Activated CD8-positive, alpha-beta memory T cell treated with anti-CD3 and anti-CD28 coated beads, Interleukin-2, amount 50 U/mL, for 4 hours (primary cell): Measurements from ENCODE around the gene ARHGEF17.

Source experiments
- DNase-seq: peaks from one replicate; pipeline ENCODE4 v3.0.0-alpha.2; 2020

ARHGEF17 gene

GRCh38 chr11:73396251-73396930 lies 88.3 kb downstream of the ARHGEF17 start:
- no peak for DNase-seq

GRCh38 chr11:73396985-73397384 lies 88.9 kb downstream of the ARHGEF17 start:
- no peak for DNase-seq

- no peak for DNase-seq
Observed at GRCh38 chr11:73397468-73398131, 89.5 kb downstream of the ARHGEF17 start.

GRCh38 chr11:73398132-73398526 lies 90.1 kb downstream of the ARHGEF17 start:
- DNase-seq: no peak

- no peak for DNase-seq
Observed at GRCh38 chr11:73398721-73399120, 90.6 kb downstream of the ARHGEF17 start.

GRCh38 chr11:73399159-73399590 lies 91.1 kb downstream of the ARHGEF17 start:
- DNase-seq: no peak

GRCh38 chr11:73399636-73400035 lies 91.6 kb downstream of the ARHGEF17 start:
- no peak for DNase-seq

GRCh38 chr11:73400293-73400692 lies 92.2 kb downstream of the ARHGEF17 start:
- DNase-seq: no peak

GRCh38 chr11:73401217-73401923 lies 93.3 kb downstream of the ARHGEF17 start:
- no peak for DNase-seq

- no peak for DNase-seq
Observed at GRCh38 chr11:73401924-73402833, 94.1 kb downstream of the ARHGEF17 start.

- DNase-seq: no peak
Observed at GRCh38 chr11:73402834-73403185, 94.7 kb downstream of the ARHGEF17 start.

- no peak for DNase-seq
Observed at GRCh38 chr11:73403541-73403940, 95.5 kb downstream of the ARHGEF17 start.

GRCh38 chr11:73404048-73404447 lies 96.0 kb downstream of the ARHGEF17 start:
- no peak for DNase-seq

- no peak for DNase-seq
Observed at GRCh38 chr11:73404506-73405145, 96.5 kb downstream of the ARHGEF17 start.

GRCh38 chr11:73405146-73405510 lies 97.1 kb downstream of the ARHGEF17 start:
- DNase-seq: no peak

GRCh38 chr11:73406131-73406530 lies 98.1 kb downstream of the ARHGEF17 start:
- no peak for DNase-seq

- DNase-seq: no peak
Observed at GRCh38 chr11:73406619-73407018, 98.5 kb downstream of the ARHGEF17 start.

- DNase-seq: no peak
Observed at GRCh38 chr11:73409431-73409830, 101.4 kb downstream of the ARHGEF17 start.

- DNase-seq: no peak
Observed at GRCh38 chr11:73410627-73411026, 102.6 kb downstream of the ARHGEF17 start.

- DNase-seq: no peak
Observed at GRCh38 chr11:73411031-73411430, 103.0 kb downstream of the ARHGEF17 start.

GRCh38 chr11:73412308-73412707 lies 104.2 kb downstream of the ARHGEF17 start:
- DNase-seq: no peak

- no peak for DNase-seq
Observed at GRCh38 chr11:73413256-73413655, 105.2 kb downstream of the ARHGEF17 start.
